Peyer's patch (tissue), 4 donors: ENCODE results near the gene GREB1L. TPM values are rescaled to one million over a fixed set of nuclear protein-coding genes. Genes with fewer than 3 reads are reported as not detected.
A peak's percentile ranks its signal among the peaks of the same experiment; 100 is the strongest.

Experiments used
- DNase-seq, 3 donors: peaks; one replicate each; pipeline ENCODE4 v3.0.0-alpha.2; 2017 to 2019
- H3K27ac ChIP-seq, 4 donors: fragments of 200-600 bp; sonication (generic); one replicate each; pipeline ENCODE4 v1.5.1; 2016 to 2019
- H3K27me3 ChIP-seq, 2 donors: fragments of 200-600 bp; sonication (generic); one replicate each; pipeline ENCODE4 v1.5.1; 2019
- H3K36me3 ChIP-seq, 3 donors: fragments of 200-600 bp; sonication (generic); one replicate each; pipeline ENCODE4 v1.5.1; 2016 to 2019
- H3K4me1 ChIP-seq, 4 donors: fragments of 200-600 bp; sonication (generic); one replicate each; pipeline ENCODE4 v1.5.1; 2016 to 2019
- H3K4me3 ChIP-seq, 4 donors: fragments of 200-600 bp; sonication (generic); 1 replicate in 3 of 4; 2 replicates in 1 of 4; pipeline ENCODE4 v1.5.1; 2016 to 2019; ENCODE audit warnings: mild to moderate bottlenecking in 1 of 4
- H3K9me3 ChIP-seq, 4 donors: fragments of 200-600 bp; sonication (generic); one replicate each; pipeline ENCODE4 v1.5.1; 2016 to 2019; ENCODE audit warnings: mild to moderate bottlenecking in 1 of 4
- POLR2A ChIP-seq, 2 donors: fragments of 450-650 bp; IDR thresholded peaks; one replicate each; pipeline ENCODE4 v1.5.1; 2017; ENCODE audit warnings: antibody characterized with exemption in 2 of 2, mild to moderate bottlenecking in 2 of 2, moderate library complexity in 2 of 2
- total RNA-seq, 4 donors: library from RNA; depleted of rRNA; stranded (reverse); fragments of >200 nt; gene quantifications; one replicate each; pipeline ENCODE4 v1.1.0, GENCODE V29; 2016
- TF ChIP-seq, protein P1 (sequence below), 6 experiments: fragments of 450-650 bp in 4 of 6; fragments of 200-600 bp in 2 of 6; sonication (generic) in 1 of 6; IDR thresholded peaks; one replicate each; pipeline ENCODE4 v1.5.1; 2017 to 2019; ENCODE audit warnings: antibody characterized with exemption in 6 of 6, mild to moderate bottlenecking in 3 of 6, moderate library complexity in 1 of 6

GREB1L gene
- total RNA-seq, result 1 to 10 TPM in 3 of 4 donors, under 1 TPM in 1; 0.53 to 3.3 (median 2.8) TPM

DNA sequence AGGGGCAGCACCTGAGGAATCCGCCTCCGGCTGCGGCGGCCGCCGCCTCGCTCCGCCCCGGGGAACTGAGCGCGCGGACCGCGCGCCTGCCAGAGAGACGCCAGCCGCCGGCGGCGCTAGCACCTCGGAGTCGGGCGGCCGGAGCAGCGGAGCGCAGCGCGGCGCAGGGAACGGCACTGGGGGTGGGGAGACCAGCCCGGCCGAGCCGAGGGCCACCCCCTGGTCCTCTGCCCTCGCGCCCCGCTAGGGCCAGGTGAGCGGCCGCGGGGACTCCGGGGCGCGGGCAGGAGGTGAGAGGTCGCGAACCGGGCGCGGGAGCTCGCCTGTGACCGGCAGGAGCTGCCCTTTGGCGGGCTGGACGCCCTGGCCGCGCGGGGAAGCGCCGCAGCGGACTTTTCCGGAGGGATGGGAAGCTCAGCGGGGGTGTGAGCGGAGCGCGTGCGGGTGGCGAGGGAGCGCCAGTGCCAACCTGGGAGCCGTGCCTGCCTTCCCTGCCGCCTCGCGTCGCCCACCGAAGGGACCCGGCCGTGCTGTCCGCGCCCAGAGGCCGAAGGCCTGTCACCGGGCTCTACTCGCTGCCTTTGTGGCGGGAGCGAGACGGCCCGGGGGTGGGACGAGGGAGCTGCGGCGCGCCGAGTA lies at the start of gene GREB1L:
GREB1L (plus strand) TSS at position 92 of the 639 bp plus-strand sequence. CDS start 141,287 bp downstream, outside the sequence.
- Histone ChIP-seq H3K36me3 (no peaks in the 10 kb centered on the region), H3K27me3 (no peaks in the 10 kb centered on the region), H3K4me1 (peaks cover 0 to 20% (median 5%) of the 10 kb centered on the region in 4 donors), H3K9me3 (no peaks in the 10 kb centered on the region), H3K4me3 (peak within 1 kb of the TSS; percentile 23 to 75 (median 50)), H3K27ac (peak within 1 kb of the TSS in 1 of 4 donors; percentile 35)
- DNase-seq, result peak in 2 of 3 donors; percentile 62 to 78
- TF ChIP-seq POLR2A (IDR thresholded peaks at IDR 0.05), result no peak
- TF ChIP-seq, protein P1, sequence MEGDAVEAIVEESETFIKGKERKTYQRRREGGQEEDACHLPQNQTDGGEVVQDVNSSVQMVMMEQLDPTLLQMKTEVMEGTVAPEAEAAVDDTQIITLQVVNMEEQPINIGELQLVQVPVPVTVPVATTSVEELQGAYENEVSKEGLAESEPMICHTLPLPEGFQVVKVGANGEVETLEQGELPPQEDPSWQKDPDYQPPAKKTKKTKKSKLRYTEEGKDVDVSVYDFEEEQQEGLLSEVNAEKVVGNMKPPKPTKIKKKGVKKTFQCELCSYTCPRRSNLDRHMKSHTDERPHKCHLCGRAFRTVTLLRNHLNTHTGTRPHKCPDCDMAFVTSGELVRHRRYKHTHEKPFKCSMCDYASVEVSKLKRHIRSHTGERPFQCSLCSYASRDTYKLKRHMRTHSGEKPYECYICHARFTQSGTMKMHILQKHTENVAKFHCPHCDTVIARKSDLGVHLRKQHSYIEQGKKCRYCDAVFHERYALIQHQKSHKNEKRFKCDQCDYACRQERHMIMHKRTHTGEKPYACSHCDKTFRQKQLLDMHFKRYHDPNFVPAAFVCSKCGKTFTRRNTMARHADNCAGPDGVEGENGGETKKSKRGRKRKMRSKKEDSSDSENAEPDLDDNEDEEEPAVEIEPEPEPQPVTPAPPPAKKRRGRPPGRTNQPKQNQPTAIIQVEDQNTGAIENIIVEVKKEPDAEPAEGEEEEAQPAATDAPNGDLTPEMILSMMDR (IDR thresholded peaks at IDR 0.05), result peak in 3 of 6 experiments; percentile 39 to 53 (median 43)

DNA sequence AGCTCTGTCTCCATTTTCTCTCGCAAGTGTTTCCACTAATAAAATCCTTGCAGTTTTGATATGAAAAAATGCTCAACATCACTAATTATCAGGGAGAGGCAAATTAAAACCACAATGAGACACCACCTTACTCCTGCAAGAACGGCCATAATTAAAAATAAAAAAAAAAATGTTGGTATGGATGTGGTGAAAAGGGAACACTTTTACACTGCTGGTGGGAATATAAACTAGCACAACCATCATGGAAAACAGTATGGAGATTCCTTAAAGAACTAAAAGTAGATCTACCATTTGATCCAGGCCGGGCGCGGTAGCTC lies 49.8 kb upstream of the GREB1L start:
- DNase-seq, result no peak
- no peak overlapping the region for H3K4me3 ChIP-seq
- H3K36me3 ChIP-seq, result no peaks in the 10 kb centered on the region
- TF ChIP-seq, protein P1 (IDR thresholded peaks at IDR 0.05), result no peak
- TF ChIP-seq POLR2A (IDR thresholded peaks at IDR 0.05), result no peak
- no peak overlapping the region for H3K27ac ChIP-seq
- H3K9me3 ChIP-seq, result no peaks in the 10 kb centered on the region
- H3K27me3 ChIP-seq, result no peaks in the 10 kb centered on the region
- no peaks in the 10 kb centered on the region for H3K4me1 ChIP-seq

DNA sequence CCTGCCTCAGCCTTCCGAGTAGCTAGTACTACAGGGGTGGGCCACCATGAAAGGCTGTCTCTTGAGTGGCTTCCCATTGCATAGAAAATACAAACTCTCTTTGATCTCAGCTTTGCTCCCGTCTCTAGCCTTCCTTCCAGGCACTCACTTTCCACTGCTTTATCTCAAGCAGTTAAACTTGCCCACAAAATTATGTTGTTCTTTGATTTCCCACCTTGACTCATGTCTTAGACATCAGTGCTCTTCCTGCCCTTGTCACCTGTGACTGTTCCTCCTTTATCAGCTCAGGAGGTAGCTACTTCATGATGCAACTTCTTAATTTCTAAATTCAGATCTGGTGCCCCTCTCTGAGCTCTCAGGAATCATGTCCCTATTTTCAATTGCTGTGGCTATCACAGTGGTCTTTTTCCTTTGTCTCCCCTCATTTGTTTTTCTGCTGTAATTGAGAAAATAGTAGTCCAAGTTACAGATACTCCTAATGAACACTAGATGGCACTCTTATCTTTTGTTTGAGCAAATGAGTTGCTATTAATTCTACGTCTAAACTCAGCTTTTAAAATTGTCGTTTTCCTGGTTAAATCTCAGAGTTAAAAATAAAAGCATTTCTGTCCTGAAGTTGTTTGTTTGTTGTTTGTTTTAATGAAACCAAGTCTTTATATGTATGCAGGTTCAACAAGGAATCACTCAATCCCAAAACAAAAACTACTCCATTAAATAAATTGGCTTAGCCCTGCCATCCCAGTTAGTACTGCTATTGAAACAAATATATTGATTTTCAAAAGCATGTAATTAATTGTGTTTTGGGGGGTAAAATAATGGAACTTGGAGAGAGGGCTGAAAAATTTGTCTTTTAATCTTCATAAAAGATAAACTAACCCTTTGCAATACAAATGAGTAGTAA lies 46.9 kb upstream of the GREB1L start:
- TF ChIP-seq POLR2A (IDR thresholded peaks at IDR 0.05), result no peak
- TF ChIP-seq, protein P1 (IDR thresholded peaks at IDR 0.05), result peak; percentile 22 to 83 (median 66)
- DNase-seq, result no peak
- Histone ChIP-seq H3K4me1 (no peaks in the 10 kb centered on the region), H3K36me3 (no peaks in the 10 kb centered on the region), H3K27me3 (no peaks in the 10 kb centered on the region), H3K27ac (no peak overlapping the region), H3K4me3 (no peak overlapping the region), H3K9me3 (no peaks in the 10 kb centered on the region)

DNA sequence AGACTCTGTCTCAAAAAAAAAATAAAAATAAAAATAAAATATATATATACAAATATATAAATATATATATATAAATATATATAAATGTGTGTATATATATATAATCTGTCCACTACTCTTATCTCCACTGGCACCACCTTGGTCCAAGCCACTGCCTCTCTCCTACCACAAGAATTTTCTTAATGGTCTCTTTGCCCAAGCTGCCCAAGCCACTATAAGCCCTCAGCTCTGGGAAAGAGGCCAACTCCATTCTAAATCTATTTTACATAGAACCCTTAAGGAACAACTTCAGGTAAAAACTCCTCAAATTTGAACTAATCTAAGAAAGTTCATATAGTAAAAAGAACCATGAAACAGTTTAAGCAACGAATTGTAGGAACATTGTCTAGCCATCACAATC lies 45.6 kb upstream of the GREB1L start:
- Histone ChIP-seq H3K4me1 (no peaks in the 10 kb centered on the region), H3K27ac (no peak overlapping the region), H3K4me3 (no peak overlapping the region), H3K9me3 (no peaks in the 10 kb centered on the region), H3K36me3 (no peaks in the 10 kb centered on the region), H3K27me3 (no peaks in the 10 kb centered on the region)
- TF ChIP-seq, protein P1 (IDR thresholded peaks at IDR 0.05), result no peak
- TF ChIP-seq POLR2A (IDR thresholded peaks at IDR 0.05), result no peak
- DNase-seq, result no peak

DNA sequence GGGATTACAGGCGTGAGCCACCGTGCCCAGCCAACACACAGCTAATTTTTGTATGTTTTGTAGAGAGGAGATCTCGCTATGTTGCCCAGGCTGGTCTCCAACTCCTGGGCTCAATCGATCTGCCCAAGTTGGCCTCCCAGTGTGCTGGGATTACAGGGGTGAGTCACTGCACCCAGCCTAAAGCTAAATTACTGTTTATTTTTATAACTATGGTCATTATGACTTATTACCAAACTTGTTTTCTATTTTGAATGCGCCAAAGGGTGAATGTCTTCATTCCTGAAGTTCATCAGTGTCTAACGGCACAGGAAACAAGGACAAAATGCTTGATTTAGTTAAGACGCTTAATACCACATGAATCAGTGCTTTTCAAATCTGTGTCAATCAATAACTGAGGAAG lies 38.9 kb upstream of the GREB1L start:
- H3K36me3 ChIP-seq, result no peaks in the 10 kb centered on the region
- H3K4me3 ChIP-seq, result no peak overlapping the region
- H3K4me1 ChIP-seq, result no peaks in the 10 kb centered on the region
- no peaks in the 10 kb centered on the region for H3K27me3 ChIP-seq
- no peaks in the 10 kb centered on the region for H3K9me3 ChIP-seq
- no peak overlapping the region for H3K27ac ChIP-seq
- DNase-seq, result no peak
- no peak for TF ChIP-seq POLR2A (IDR thresholded peaks at IDR 0.05)
- TF ChIP-seq, protein P1 (IDR thresholded peaks at IDR 0.05), result no peak
